Fibroblast of lung (primary cell): ENCODE data around the gene SH3RF1. TPM values are rescaled to one million over a fixed set of nuclear protein-coding genes. Genes with fewer than 3 reads are reported as not detected.
A peak's percentile ranks its signal among the peaks of the same experiment; 100 is the strongest.

Experiments used
- DNase-seq, 2 donors: peaks; one replicate each; pipeline versions ENCODE4 v3.0.0 to v3.0.0-alpha.2; 2010; ENCODE audit warnings: low read depth in 2 of 2
- H2AFZ ChIP-seq: 2 replicates; pipeline ENCODE4 v1.5.1; 2012; ENCODE audit warnings: low read length, control low read depth, inconsistent platforms
- H3K27ac ChIP-seq: 2 replicates; pipeline ENCODE4 v1.5.1; 2011; ENCODE audit warnings: low read length, control low read depth; ENCODE audit not compliant: insufficient read depth
- H3K27me3 ChIP-seq: 2 replicates; pipeline ENCODE4 v1.5.1; 2011; ENCODE audit warnings: mild to moderate bottlenecking, low read length; ENCODE audit not compliant: control insufficient read depth, insufficient read depth
- H3K36me3 ChIP-seq: 2 replicates; pipeline ENCODE4 v1.5.1; 2011; ENCODE audit warnings: low read length; ENCODE audit not compliant: control insufficient read depth, insufficient read depth
- H3K4me1 ChIP-seq: 2 replicates; pipeline ENCODE4 v1.5.1; 2011; ENCODE audit warnings: low read length; ENCODE audit not compliant: control insufficient read depth, insufficient read depth; ENCODE audit errors: extremely low read depth
- H3K4me2 ChIP-seq: 2 replicates; pipeline ENCODE4 v1.5.1; 2011; ENCODE audit warnings: low read length, control low read depth; ENCODE audit not compliant: insufficient read depth; ENCODE audit errors: extremely low read depth
- H3K4me3 ChIP-seq, 4 experiments: fragments of 200-600 bp in 1 of 4; sonication (generic) in 1 of 4; replicated peaks in 1 of 4; 2 replicates each; pipeline ENCODE4 v1.5.1; 2011 to 2016; ENCODE audit warnings: low read length in 4 of 4, low read depth in 3 of 4, mild to moderate bottlenecking in 3 of 4, control low read depth in 2 of 4, inconsistent platforms in 1 of 4, mixed read lengths in 1 of 4; ENCODE audit not compliant: insufficient read depth in 1 of 4; ENCODE audit errors: control extremely low read depth in 1 of 4
- H3K79me2 ChIP-seq: 2 replicates; pipeline ENCODE4 v1.5.1; 2012; ENCODE audit warnings: mild to moderate bottlenecking, low read length, inconsistent platforms; ENCODE audit not compliant: control insufficient read depth, insufficient read depth
- H3K9ac ChIP-seq: 2 replicates; pipeline ENCODE4 v1.5.1; 2011; ENCODE audit warnings: mild to moderate bottlenecking, low read length, control low read depth; ENCODE audit not compliant: insufficient read depth
- H3K9me3 ChIP-seq: 2 replicates; pipeline ENCODE4 v1.5.1; 2012; ENCODE audit warnings: low read depth, low read length; ENCODE audit not compliant: control insufficient read depth, insufficient read depth
- H4K20me1 ChIP-seq: 2 replicates; pipeline ENCODE4 v1.5.1; 2011; ENCODE audit warnings: low read length; ENCODE audit not compliant: control insufficient read depth, insufficient read depth; ENCODE audit errors: extremely low read depth
- EZH2 ChIP-seq: IDR thresholded peaks from 2 replicates; pipeline ENCODE4 v1.5.1; 2012; ENCODE audit warnings: low read length, control low read depth, mild to moderate bottlenecking; ENCODE audit errors: missing control alignments
- polyA plus RNA-seq, 2 donors: library from polyadenylated mRNA; depleted of rRNA in 1 of 2; stranded (reverse) in 1 of 2; unstranded in 1 of 2; fragments of >200 nt; gene quantifications; 2 replicates each; pipeline ENCODE4 v1.2.1, GENCODE V29; 2011 to 2012; ENCODE audit warnings: missing spikeins in 1 of 2
- total RNA-seq: library from RNA; depleted of rRNA; stranded (reverse); fragments of >200 nt; gene quantifications from 2 replicates; pipeline ENCODE4 v1.2.1, GENCODE V29; 2014
- TF ChIP-seq, protein P1 (sequence below), 2 donors: IDR thresholded peaks in 1 of 2; conservative IDR thresholded peaks in 1 of 2; 1 replicate in 1 of 2; 2 replicates in 1 of 2; pipeline ENCODE4 v1.5.1; 2011 to 2012; ENCODE audit warnings: low read length in 2 of 2, control low read depth in 1 of 2, inconsistent platforms in 1 of 2, low read depth in 1 of 2, mild to moderate bottlenecking in 1 of 2

The SH3RF1 gene
- total and polyA plus RNA-seq, 2 donors (not counting 1 experiment from before 2014, with no cell fraction given): 13.0 to 18.8 TPM

- TF ChIP-seq EZH2: no peak
- TF ChIP-seq, protein P1, sequence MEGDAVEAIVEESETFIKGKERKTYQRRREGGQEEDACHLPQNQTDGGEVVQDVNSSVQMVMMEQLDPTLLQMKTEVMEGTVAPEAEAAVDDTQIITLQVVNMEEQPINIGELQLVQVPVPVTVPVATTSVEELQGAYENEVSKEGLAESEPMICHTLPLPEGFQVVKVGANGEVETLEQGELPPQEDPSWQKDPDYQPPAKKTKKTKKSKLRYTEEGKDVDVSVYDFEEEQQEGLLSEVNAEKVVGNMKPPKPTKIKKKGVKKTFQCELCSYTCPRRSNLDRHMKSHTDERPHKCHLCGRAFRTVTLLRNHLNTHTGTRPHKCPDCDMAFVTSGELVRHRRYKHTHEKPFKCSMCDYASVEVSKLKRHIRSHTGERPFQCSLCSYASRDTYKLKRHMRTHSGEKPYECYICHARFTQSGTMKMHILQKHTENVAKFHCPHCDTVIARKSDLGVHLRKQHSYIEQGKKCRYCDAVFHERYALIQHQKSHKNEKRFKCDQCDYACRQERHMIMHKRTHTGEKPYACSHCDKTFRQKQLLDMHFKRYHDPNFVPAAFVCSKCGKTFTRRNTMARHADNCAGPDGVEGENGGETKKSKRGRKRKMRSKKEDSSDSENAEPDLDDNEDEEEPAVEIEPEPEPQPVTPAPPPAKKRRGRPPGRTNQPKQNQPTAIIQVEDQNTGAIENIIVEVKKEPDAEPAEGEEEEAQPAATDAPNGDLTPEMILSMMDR (conservative IDR thresholded peaks at IDR 0.05 in 1 of 2, IDR thresholded peaks at IDR 0.05 in 1 of 2; ENCODE audit: low read depth in 1 of 2, low read length in 2 of 2): no peak
- Histone ChIP-seq H3K4me2 (no peak overlapping the region), H3K4me3 (no peak overlapping the region), H3K36me3 (no peaks in the 10 kb centered on the region), H3K27me3 (no peaks in the 10 kb centered on the region), H3K9ac (no peak overlapping the region), H2AFZ (no peak overlapping the region), H3K4me1 (peaks cover 7% of the 10 kb centered on the region), H3K79me2 (peaks cover 52% of the 10 kb centered on the region), H3K27ac (no peak overlapping the region), H4K20me1 (no peaks in the 10 kb centered on the region), H3K9me3 (no peaks in the 10 kb centered on the region)
- DNase-seq: peak in 1 of 2 donors; percentile 45
Observed at GRCh38 chr4:169231647-169232262, 39.0 kb downstream of the SH3RF1 start.

- H3K9ac ChIP-seq: no peak overlapping the region
- no peaks in the 10 kb centered on the region for H3K9me3 ChIP-seq
- peak; percentile 96 to 98 for DNase-seq
- TF ChIP-seq EZH2: no peak
- TF ChIP-seq, protein P1 (conservative IDR thresholded peaks at IDR 0.05 in 1 of 2, IDR thresholded peaks at IDR 0.05 in 1 of 2; ENCODE audit: low read depth in 1 of 2, low read length in 2 of 2): no peak
- no peak overlapping the region for H2AFZ ChIP-seq
- peaks cover 42% of the 10 kb centered on the region for H3K79me2 ChIP-seq
- peak overlapping the region; percentile 53 for H3K27ac ChIP-seq
- no peaks in the 10 kb centered on the region for H3K27me3 ChIP-seq
- H3K36me3 ChIP-seq: no peaks in the 10 kb centered on the region
- no peaks in the 10 kb centered on the region for H4K20me1 ChIP-seq
- no peak overlapping the region for H3K4me3 ChIP-seq
- peaks cover 12% of the 10 kb centered on the region for H3K4me1 ChIP-seq
- H3K4me2 ChIP-seq: no peak overlapping the region
Observed at GRCh38 chr4:169229571-169230028, 41.2 kb downstream of the SH3RF1 start.

- Histone ChIP-seq H3K4me2 (no peak overlapping the region), H3K4me1 (peaks cover 14% of the 10 kb centered on the region), H3K79me2 (peaks cover 40% of the 10 kb centered on the region), H3K4me3 (no peak overlapping the region), H4K20me1 (no peaks in the 10 kb centered on the region), H3K9me3 (no peaks in the 10 kb centered on the region), H3K27ac (no peak overlapping the region), H3K36me3 (no peaks in the 10 kb centered on the region), H3K27me3 (no peaks in the 10 kb centered on the region), H2AFZ (no peak overlapping the region), H3K9ac (no peak overlapping the region)
- no peak for DNase-seq
- no peak for TF ChIP-seq EZH2
- TF ChIP-seq, protein P1 (conservative IDR thresholded peaks at IDR 0.05 in 1 of 2, IDR thresholded peaks at IDR 0.05 in 1 of 2; ENCODE audit: low read depth in 1 of 2, low read length in 2 of 2): no peak
Observed at GRCh38 chr4:169228076-169228475, 42.7 kb downstream of the SH3RF1 start.
